AG04449 (cell line): ENCODE measurements around the gene IGSF9B.

Experiments
- CTCF ChIA-PET: fragments of 350-600 bp; formaldehyde crosslinking; extraction: SDS; loops from one replicate; lab custom pipeline; 2021; ENCODE audit warnings: antibody characterized with exemption; lab: Yijun Ruan, JAX
- POLR2A ChIA-PET: fragments of 400-600, 350-600 bp; formaldehyde crosslinking; extraction: SDS; loops from one replicate; lab custom pipeline; 2020; ENCODE audit warnings: antibody characterized with exemption, inconsistent platforms; lab: Yijun Ruan, JAX
- DNase-seq: peaks from one replicate; pipeline ENCODE4 v3.0.0-alpha.2; 2010; ENCODE audit warnings: low read depth, low spot score
- H3K4me3 ChIP-seq: 2 replicates; pipeline ENCODE4 v1.5.1; 2011; ENCODE audit warnings: low read depth, mild to moderate bottlenecking, control low read depth, low read length
- CTCF ChIP-seq: IDR thresholded peaks from one replicate; pipeline ENCODE4 v1.5.1; 2011; ENCODE audit warnings: mild to moderate bottlenecking, moderate library complexity, low read length, control low read depth, inconsistent platforms; ENCODE audit not compliant: insufficient read depth; ENCODE audit errors: missing control alignments

Gene IGSF9B

GRCh38 chr11:133980665-133981064 lies 23.9 kb upstream of the IGSF9B start:
- ChIA-PET CTCF (no interaction called here), POLR2A (no interaction called here)
- no peak overlapping the region for H3K4me3 ChIP-seq
- no peak for TF ChIP-seq CTCF
- DNase-seq, result no peak

- H3K4me3 ChIP-seq, result no peak overlapping the region
- DNase-seq, result no peak
- ChIA-PET POLR2A (no interaction called here), CTCF (no interaction called here)
- TF ChIP-seq CTCF, result no peak
Observed at GRCh38 chr11:133978794-133979193, 22.0 kb upstream of the IGSF9B start.

GRCh38 chr11:133977067-133977677 lies 20.4 kb upstream of the IGSF9B start:
- DNase-seq, result no peak
- no peak overlapping the region for H3K4me3 ChIP-seq
- no peak for TF ChIP-seq CTCF
- CTCF ChIA-PET, result no interaction called here
- POLR2A ChIA-PET, result no interaction called here

GRCh38 chr11:133975488-133975849 lies 18.7 kb upstream of the IGSF9B start:
- CTCF ChIA-PET, result no interaction called here
- TF ChIP-seq CTCF, result no peak
- DNase-seq, result no peak
- H3K4me3 ChIP-seq, result no peak overlapping the region
- POLR2A ChIA-PET, result no interaction called here

- CTCF ChIA-PET, result no interaction called here
- POLR2A ChIA-PET, result no interaction called here
- H3K4me3 ChIP-seq, result no peak overlapping the region
- TF ChIP-seq CTCF, result no peak
- DNase-seq, result no peak
Observed at GRCh38 chr11:133974836-133975487, 18.2 kb upstream of the IGSF9B start.

GRCh38 chr11:133971881-133972280 lies 15.1 kb upstream of the IGSF9B start:
- no peak overlapping the region for H3K4me3 ChIP-seq
- no peak for DNase-seq
- POLR2A ChIA-PET, result no interaction called here
- no peak for TF ChIP-seq CTCF
- CTCF ChIA-PET, result no interaction called here
